GM12878 (cell line): ENCODE results near the gene ENGASE. TPM values are rescaled to one million over a fixed set of nuclear protein-coding genes. Genes with fewer than 3 reads are reported as not detected.

Experiments used
- ATAC-seq: fragments of 200-7000 bp; cut with Tn5 transposase; 3 replicates; pipeline ENCODE4 v1.9.1; 2020; ENCODE audit warnings: mild to moderate bottlenecking, moderate library complexity
- BruUV-seq: library from RNA; stranded (reverse); fragments of 400-500 nt; replicated peaks from 2 replicates; lab custom pipeline; 2021; lab: Mats Ljungman, UMichigan
- CTCF ChIA-PET: fragments of 300-600 bp; sonication (Branson Sonifier 250); formaldehyde crosslinking; extraction: SDS; loops from one replicate; lab custom pipeline; 2021; ENCODE audit warnings: inconsistent platforms; lab: Yijun Ruan, JAX
- POLR2A ChIA-PET: fragments of 350-600 bp; formaldehyde crosslinking; extraction: SDS; loops from one replicate; lab custom pipeline; 2021; ENCODE audit warnings: inconsistent platforms; lab: Charles Lee
- RAD21 ChIA-PET: fragments of 300-600 bp; sonication (Branson Sonifier 250); formaldehyde crosslinking; loops from one replicate; lab custom pipeline; 2023; ENCODE audit warnings: antibody characterized with exemption; ENCODE audit not compliant: unreplicated experiment; lab: Charles Lee
- SMC1A ChIA-PET: fragments of 300-600 bp; sonication (Branson Sonifier 250); formaldehyde crosslinking; loops from one replicate; lab custom pipeline; 2023; ENCODE audit not compliant: unreplicated experiment, uncharacterized antibody; lab: Charles Lee
- DNase-seq: peaks from one replicate; pipeline ENCODE4 v3.0.0-alpha.2; 2011; ENCODE audit warnings: low read depth, low spot score
- FAIRE-seq: peaks from 3 replicates; lab custom pipeline; 2011; peaks lifted over from hg19 to GRCh38; lab: Jason Lieb, UNC
- H2AFZ ChIP-seq: 2 replicates; pipeline ENCODE4 v1.6.0; 2011; ENCODE audit warnings: low read depth, low read length, control low read depth; ENCODE audit not compliant: control insufficient read depth
- H3K27ac ChIP-seq: 2 replicates; pipeline ENCODE4 v1.5.1; 2011; ENCODE audit warnings: control low read depth; ENCODE audit not compliant: control insufficient read depth, insufficient read depth
- H3K27me3 ChIP-seq, 2 experiments: replicated peaks in 1 of 2; 2 replicates each; pipeline versions ENCODE4 v1.6.0 to v1.6.1; 2011; ENCODE audit warnings: low read length in 1 of 2; ENCODE audit not compliant: control insufficient read depth in 2 of 2, insufficient read depth in 2 of 2
- H3K36me3 ChIP-seq, 2 experiments: 2 replicates each; pipeline ENCODE4 v1.5.1; 2011; ENCODE audit warnings: low read length in 1 of 2; ENCODE audit not compliant: control insufficient read depth in 2 of 2, insufficient read depth in 2 of 2
- H3K4me1 ChIP-seq: 2 replicates; pipeline ENCODE4 v1.6.1; 2011; ENCODE audit warnings: mild to moderate bottlenecking, low read length, moderate library complexity, mixed read lengths; ENCODE audit not compliant: control insufficient read depth, insufficient read depth
- H3K4me2 ChIP-seq: 2 replicates; pipeline ENCODE4 v1.6.0; 2011; ENCODE audit warnings: control low read depth; ENCODE audit not compliant: control insufficient read depth, insufficient read depth
- H3K4me3 ChIP-seq: fragments of 200-600 bp; sonication (generic); 2 replicates; pipeline ENCODE4 v1.5.1; 2016
- H3K79me2 ChIP-seq: 2 replicates; pipeline ENCODE4 v1.6.0; 2011; ENCODE audit warnings: low read length; ENCODE audit not compliant: control insufficient read depth, insufficient read depth
- H3K9ac ChIP-seq: 2 replicates; pipeline ENCODE4 v1.8.0; 2011; ENCODE audit warnings: low read length, control low read depth, mixed read lengths; ENCODE audit not compliant: control insufficient read depth, insufficient read depth
- H3K9me3 ChIP-seq: replicated peaks from 3 replicates; pipeline ENCODE4 v1.5.1; 2011; ENCODE audit warnings: mild to moderate bottlenecking, low read length; ENCODE audit not compliant: control insufficient read depth, insufficient read depth
- H4K20me1 ChIP-seq: 2 replicates; pipeline ENCODE4 v1.6.0; 2011; ENCODE audit not compliant: control insufficient read depth, insufficient read depth
- BMI1 ChIP-seq: fragments of 450-650 bp; IDR thresholded peaks from 2 replicates; pipeline ENCODE4 v1.6.1; 2016; ENCODE audit warnings: mild to moderate bottlenecking, moderate library complexity, borderline replicate concordance
- CEBPB ChIP-seq, 2 experiments: fragments of 150-350 bp in 1 of 2; IDR thresholded peaks; 2 replicates each; pipeline ENCODE4 v1.6.1; 2012 to 2014; ENCODE audit warnings: low read depth in 2 of 2, low read length in 2 of 2, borderline replicate concordance in 1 of 2, inconsistent platforms in 1 of 2
- CTCF ChIP-seq, 3 experiments: IDR thresholded peaks in 2 of 3; conservative IDR thresholded peaks in 1 of 3; 2 replicates each; pipeline ENCODE4 v1.5.1; 2011; ENCODE audit warnings: low read depth in 3 of 3, low read length in 3 of 3, mild to moderate bottlenecking in 3 of 3, control low read depth in 2 of 3, moderate library complexity in 2 of 3, inconsistent platforms in 1 of 3, mixed read lengths in 1 of 3; ENCODE audit not compliant: control insufficient read depth in 2 of 3, insufficient read depth in 1 of 3; ENCODE audit errors: extremely low read depth in 1 of 3
- KAT2A ChIP-seq: conservative IDR thresholded peaks from 2 replicates; pipeline ENCODE4 v1.6.1; 2011; ENCODE audit warnings: low read depth, low read length; ENCODE audit not compliant: control insufficient read depth
- RB1 ChIP-seq: fragments of 450-650 bp; formaldehyde crosslinking; IDR thresholded peaks from 2 replicates; pipeline ENCODE4 v1.6.1; 2017; ENCODE audit warnings: mild to moderate bottlenecking, borderline replicate concordance
- WGBS: methylation state at CpG from one replicate; pipeline ENCODE4 v1.1.6; 2016; ENCODE audit warnings: low lambda C conversion rate; ENCODE audit not compliant: insufficient replicate concordance, insufficient coverage; ENCODE audit errors: missing lambda C conversion rate; 5-methylcytosine and 5-hydroxymethylcytosine counted together
- in situ Hi-C: fragments of 300-500 bp; cut with MboI; formaldehyde crosslinking; loops from 9 replicates; pipeline ENCODE4 v1.14.3; 2018; ENCODE audit warnings: mixed read lengths
- intact Hi-C: fragments of 100-400 bp; cut with micrococcal nuclease; formaldehyde crosslinking; loops from one replicate; pipeline ENCODE4 v1.14.2; 2022; ENCODE audit not compliant: unreplicated experiment
- polyA plus RNA-seq, 11 experiments: library from polyadenylated mRNA; depleted of rRNA in 4 of 11; unstranded in 6 of 11; stranded (reverse) in 5 of 11; fragments of >200 nt; fragmentation: Nextera tagmentation in 4 of 11; fragmentation: Illumina TruSeq in 1 of 11; extraction: Ambion mirVana in 4 of 11; extraction: Trizol in 1 of 11; gene quantifications; 1 replicate in 1 of 11; 2 replicates in 10 of 11; pipeline versions ENCODE4 v1.2.1 to v1.2.3, GENCODE V29; 2011 to 2016; ENCODE audit warnings: inconsistent platforms in 2 of 11, missing spikeins in 2 of 11, low read depth in 1 of 11
- total RNA-seq, 4 experiments: library from RNA; depleted of rRNA in 3 of 4; stranded (reverse); fragments of >200 nt in 3 of 4; fragmentation: Illumina TruSeq in 1 of 4; extraction: Trizol in 1 of 4; gene quantifications; 2 replicates each; pipeline versions ENCODE4 v1.2.1 to v1.2.3, GENCODE V29; 2013 to 2021
- TF ChIP-seq, protein P1 (sequence below): fragments of 450-650 bp; IDR thresholded peaks from 2 replicates; pipeline ENCODE4 v1.6.1; 2018; ENCODE audit warnings: borderline replicate concordance, mild to moderate bottlenecking; ENCODE audit not compliant: partially characterized antibody

Gene ENGASE
- total and polyA plus RNA-seq, 10 of the 15 experiments (the other 5 are each of a cell fraction or from before 2014, with no cell fraction given): 0.18 to 28.9 (median 10.5) TPM

DNA sequence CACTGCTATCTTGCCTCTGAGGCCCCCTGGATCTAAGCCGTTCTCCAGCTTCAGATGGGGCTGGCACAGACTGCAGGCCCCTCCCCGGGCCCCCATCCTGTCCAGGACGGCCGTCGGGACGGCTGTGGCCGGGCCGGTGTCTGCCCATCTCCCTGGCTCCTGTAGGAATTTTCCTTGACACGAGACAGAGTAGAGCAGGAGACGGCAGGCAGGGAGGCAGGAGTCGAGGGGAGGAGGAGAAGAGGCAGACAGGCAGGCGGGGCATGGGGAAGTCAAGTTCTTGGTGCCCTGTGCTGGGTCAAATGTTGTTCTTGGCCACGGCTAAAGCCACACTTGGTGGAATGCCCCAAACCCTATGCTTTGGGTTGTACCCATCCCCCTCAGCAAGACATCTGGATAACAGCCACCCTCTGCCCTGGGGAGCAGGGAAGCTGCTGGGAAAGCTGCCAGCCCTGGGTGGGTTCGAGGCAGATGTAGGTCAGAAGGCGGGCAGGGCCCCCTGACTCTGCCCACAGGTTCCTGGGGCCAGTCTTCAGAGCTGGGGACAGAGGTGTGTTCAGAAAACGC is 46.6 kb upstream of the ENGASE start (continued):
- TF ChIP-seq, protein P1, sequence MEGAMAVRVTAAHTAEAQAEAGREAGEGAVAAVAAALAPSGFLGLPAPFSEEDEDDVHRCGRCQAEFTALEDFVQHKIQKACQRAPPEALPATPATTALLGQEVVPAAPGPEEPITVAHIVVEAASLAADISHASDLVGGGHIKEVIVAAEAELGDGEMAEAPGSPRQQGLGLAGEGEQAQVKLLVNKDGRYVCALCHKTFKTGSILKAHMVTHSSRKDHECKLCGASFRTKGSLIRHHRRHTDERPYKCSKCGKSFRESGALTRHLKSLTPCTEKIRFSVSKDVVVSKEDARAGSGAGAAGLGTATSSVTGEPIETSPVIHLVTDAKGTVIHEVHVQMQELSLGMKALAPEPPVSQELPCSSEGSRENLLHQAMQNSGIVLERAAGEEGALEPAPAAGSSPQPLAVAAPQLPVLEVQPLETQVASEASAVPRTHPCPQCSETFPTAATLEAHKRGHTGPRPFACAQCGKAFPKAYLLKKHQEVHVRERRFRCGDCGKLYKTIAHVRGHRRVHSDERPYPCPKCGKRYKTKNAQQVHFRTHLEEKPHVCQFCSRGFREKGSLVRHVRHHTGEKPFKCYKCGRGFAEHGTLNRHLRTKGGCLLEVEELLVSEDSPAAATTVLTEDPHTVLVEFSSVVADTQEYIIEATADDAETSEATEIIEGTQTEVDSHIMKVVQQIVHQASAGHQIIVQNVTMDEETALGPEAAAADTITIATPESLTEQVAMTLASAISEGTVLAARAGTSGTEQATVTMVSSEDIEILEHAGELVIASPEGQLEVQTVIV: no peak
- TF ChIP-seq BMI1: no peak
- no peak for TF ChIP-seq CEBPB (IDR thresholded peaks at IDR 0.05; ENCODE audit: borderline replicate concordance in 1 of 2, low read depth in 2 of 2, low read length in 2 of 2)
- TF ChIP-seq RB1: no peak
- TF ChIP-seq, all 136 proteins: peak for 0

DNA sequence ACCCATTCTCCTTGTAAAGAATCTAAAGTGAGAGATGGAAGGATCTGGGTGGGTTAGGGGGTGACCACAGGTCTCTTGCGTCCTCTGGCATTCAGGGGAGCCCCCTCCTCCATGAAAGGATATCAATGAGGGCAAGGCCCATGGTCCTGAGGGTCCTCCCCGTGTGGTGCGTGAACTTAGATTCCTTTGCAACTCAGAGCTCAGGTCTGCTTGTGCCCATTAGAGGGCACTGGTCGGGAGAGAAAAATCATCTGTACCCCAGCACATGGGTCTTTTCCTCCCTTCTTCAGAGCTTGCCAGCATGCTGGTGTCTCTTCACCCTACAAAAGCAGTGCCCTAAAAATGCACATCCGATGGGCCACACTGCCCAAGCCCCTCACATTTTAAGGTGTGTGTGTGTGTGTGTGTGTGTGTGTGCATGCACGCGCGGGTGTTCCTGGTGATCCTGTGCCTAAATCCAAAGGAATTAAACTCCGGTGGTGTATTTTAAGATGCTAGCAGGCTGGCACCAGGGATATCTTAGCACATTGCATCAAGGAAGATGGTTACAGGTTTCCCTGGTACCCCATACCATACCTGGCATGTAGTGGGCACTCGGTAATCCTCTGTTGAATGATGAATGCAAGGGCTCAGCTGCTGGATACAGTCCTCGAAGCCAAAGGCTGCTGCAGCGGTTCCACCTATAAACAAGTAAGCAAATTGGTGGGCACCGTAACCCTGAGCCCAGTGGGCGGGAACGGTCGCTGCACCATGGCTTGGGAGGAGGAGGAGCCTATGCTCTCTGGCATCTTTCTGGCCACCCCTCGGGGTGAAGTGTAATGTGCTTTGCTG is 45.9 kb upstream of the ENGASE start:
- Histone ChIP-seq H3K27ac (no peak overlapping the region), H3K79me2 (no peaks in the 10 kb centered on the region), H3K4me2 (no peak overlapping the region), H4K20me1 (no peaks in the 10 kb centered on the region), H3K4me1 (no peaks in the 10 kb centered on the region), H3K9ac (no peak overlapping the region), H3K36me3 (no peaks in the 10 kb centered on the region), H3K27me3 (peaks cover 13 to 18% of the 10 kb centered on the region in 2 experiments), H2AFZ (no peak overlapping the region), H3K4me3 (no peak overlapping the region), H3K9me3 (no peaks in the 10 kb centered on the region)
- ChIA-PET POLR2A (no interaction called here), RAD21 (no interaction called here), CTCF (interaction anchor here (1.0 kb wide), 1 partner anchor 14 kb away, joined by 3 read pairs; no protein-coding TSS in a partner anchor), SMC1A (interaction anchor here (1.4 kb wide), 1 partner anchor 13 kb away, joined by 5 read pairs; no protein-coding TSS in a partner anchor)
- no peak for DNase-seq
- no TSS peak for BruUV-seq
- TF ChIP-seq CTCF (IDR thresholded peaks at IDR 0.05 in 2 of 3, conservative IDR thresholded peaks at IDR 0.05 in 1 of 3; ENCODE audit: control insufficient read depth in 2 of 3, extremely low read depth in 1 of 3, insufficient read depth in 1 of 3, low read depth in 3 of 3, low read length in 3 of 3): 0 out of 6 replicates have a peak, but pooled peaks of 2 of the 3 experiments have one; percentile 3 to 11
- no peak for TF ChIP-seq KAT2A
- FAIRE-seq: no peak
- in situ Hi-C loops: no loop called here
- intact Hi-C loops: no loop called here
- no peak for ATAC-seq
- WGBS: 43% methylated on average over 17 of the region's 17 CpGs
